GM19328 (cell line): ENCODE data around the gene ZBTB45.
A peak's percentile ranks its signal among the peaks of the same experiment; 100 is the strongest.
"Not testable (repeated sequence)": the region's sequence is repeated elsewhere in the genome, so short reads cannot be mapped to it uniquely, and the experiment has no call there.

Experiments used
- ATAC-seq: cut with Tn5 transposase; IDR thresholded peaks from one replicate; pipeline ENCODE4 v1.9.1; 2021; ENCODE audit warnings: mild to moderate bottlenecking, moderate library complexity; ENCODE audit not compliant: unreplicated experiment

ZBTB45 gene

GRCh38 chr19:58542641-58543372, 23.2 kb upstream of the ZBTB45 start:
- not testable (repeated sequence) for ATAC-seq

- ATAC-seq, result not testable (repeated sequence)
Observed at GRCh38 chr19:58539169-58539559, 19.6 kb upstream of the ZBTB45 start.

GRCh38 chr19:58538257-58539168, 18.9 kb upstream of the ZBTB45 start:
- ATAC-seq, result no peak

- no peak for ATAC-seq
Observed at GRCh38 chr19:58536852-58537798, 17.5 kb upstream of the ZBTB45 start.

- no peak for ATAC-seq
Observed at GRCh38 chr19:58535857-58536256, 16.2 kb upstream of the ZBTB45 start.

GRCh38 chr19:58531034-58531840, 11.6 kb upstream of the ZBTB45 start:
- no peak for ATAC-seq

GRCh38 chr19:58529405-58529804, 9.8 kb upstream of the ZBTB45 start:
- no peak for ATAC-seq

GRCh38 chr19:58522709-58523108, 3.1 kb upstream of the ZBTB45 start:
- no peak for ATAC-seq

- ATAC-seq, result no peak
Observed at GRCh38 chr19:58521651-58522050, 2.0 kb upstream of the ZBTB45 start.

GRCh38 chr19:58520257-58520599, 618 bp upstream of the ZBTB45 start:
- no peak for ATAC-seq

GRCh38 chr19:58519087-58519354, 589 bp downstream of the ZBTB45 start:
- ATAC-seq, result no peak

GRCh38 chr19:58518256-58519086, 1.1 kb downstream of the ZBTB45 start:
- no peak for ATAC-seq

GRCh38 chr19:58516964-58517833, 2.4 kb downstream of the ZBTB45 start:
- ATAC-seq, result no peak

GRCh38 chr19:58516246-58516836, 3.3 kb downstream of the ZBTB45 start:
- ATAC-seq, result no peak

GRCh38 chr19:58515259-58515658, 4.4 kb downstream of the ZBTB45 start:
- no peak for ATAC-seq

- no peak for ATAC-seq
Observed at GRCh38 chr19:58514564-58515022, 5.0 kb downstream of the ZBTB45 start.

GRCh38 chr19:58513694-58514563, 5.7 kb downstream of the ZBTB45 start:
- peak; percentile 78 for ATAC-seq
